Liver (tissue), 3 donors: ENCODE data around the gene DROSHA.

Experiments
- EGR1 ChIP-seq, 2 donors: IDR thresholded peaks; 2 replicates each; pipeline ENCODE4 v1.6.1; 2016 to 2018; ENCODE audit warnings: antibody characterized with exemption in 2 of 2, low read depth in 2 of 2
- GABPA ChIP-seq, 2 donors: IDR thresholded peaks in 1 of 2; conservative IDR thresholded peaks in 1 of 2; 2 replicates each; pipeline ENCODE4 v1.6.1; 2016; ENCODE audit warnings: antibody characterized with exemption in 2 of 2, mild to moderate bottlenecking in 1 of 2, moderate library complexity in 1 of 2
- JUND ChIP-seq, 2 donors: IDR thresholded peaks; 2 replicates each; pipeline ENCODE4 v1.6.1; 2016; ENCODE audit warnings: antibody characterized with exemption in 2 of 2
- RXRA ChIP-seq, 2 donors: IDR thresholded peaks; 2 replicates each; pipeline ENCODE4 v1.6.1; 2017 to 2018; ENCODE audit warnings: antibody characterized with exemption in 2 of 2, mild to moderate bottlenecking in 1 of 2
- SP1 ChIP-seq: IDR thresholded peaks from 2 replicates; pipeline ENCODE4 v1.6.1; 2018; ENCODE audit warnings: antibody characterized with exemption, mild to moderate bottlenecking
- TAF1 ChIP-seq: conservative IDR thresholded peaks from 2 replicates; pipeline ENCODE4 v1.6.1; 2016; ENCODE audit warnings: antibody characterized with exemption, mild to moderate bottlenecking
- TF ChIP-seq, protein P1 (sequence below): fragments of 150-350 bp; IDR thresholded peaks from 2 replicates; pipeline ENCODE4 v1.5.1; 2017; ENCODE audit warnings: improper control_type of control experiment, low read depth, low read length; ENCODE audit not compliant: missing input control
- TF ChIP-seq, protein P2 (sequence below): IDR thresholded peaks from 2 replicates; pipeline ENCODE4 v1.6.1; 2016; ENCODE audit warnings: antibody characterized with exemption
- TF ChIP-seq, protein P3 (sequence below): IDR thresholded peaks from 2 replicates; pipeline ENCODE4 v1.6.1; 2016; ENCODE audit warnings: antibody characterized with exemption
- TF ChIP-seq, protein P4 (sequence below): IDR thresholded peaks from 2 replicates; pipeline ENCODE4 v1.6.1; 2016; ENCODE audit warnings: antibody characterized with exemption, mild to moderate bottlenecking
- donor health status: healthy.
- donor health status: healthy.

DNA sequence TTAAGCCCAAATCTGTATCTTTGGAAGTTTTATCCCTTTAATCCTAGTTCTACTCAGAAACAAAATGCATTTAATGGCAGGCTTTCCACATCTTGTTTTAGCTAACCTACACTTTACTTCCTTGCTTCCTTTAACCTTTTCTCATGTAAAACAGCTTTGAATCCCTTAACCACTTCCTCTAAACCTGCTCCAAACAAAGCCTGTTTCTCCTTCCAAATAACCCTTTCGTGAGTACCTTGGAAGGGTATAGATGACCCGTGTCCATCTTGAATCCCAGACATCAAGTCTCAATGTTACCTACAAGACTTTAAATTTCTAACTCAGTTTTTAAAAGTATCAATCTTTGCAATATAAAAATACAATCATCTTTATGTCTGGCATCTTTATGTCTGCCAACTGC is 78.4 kb downstream of the DROSHA start:
- TF ChIP-seq, protein P1, sequence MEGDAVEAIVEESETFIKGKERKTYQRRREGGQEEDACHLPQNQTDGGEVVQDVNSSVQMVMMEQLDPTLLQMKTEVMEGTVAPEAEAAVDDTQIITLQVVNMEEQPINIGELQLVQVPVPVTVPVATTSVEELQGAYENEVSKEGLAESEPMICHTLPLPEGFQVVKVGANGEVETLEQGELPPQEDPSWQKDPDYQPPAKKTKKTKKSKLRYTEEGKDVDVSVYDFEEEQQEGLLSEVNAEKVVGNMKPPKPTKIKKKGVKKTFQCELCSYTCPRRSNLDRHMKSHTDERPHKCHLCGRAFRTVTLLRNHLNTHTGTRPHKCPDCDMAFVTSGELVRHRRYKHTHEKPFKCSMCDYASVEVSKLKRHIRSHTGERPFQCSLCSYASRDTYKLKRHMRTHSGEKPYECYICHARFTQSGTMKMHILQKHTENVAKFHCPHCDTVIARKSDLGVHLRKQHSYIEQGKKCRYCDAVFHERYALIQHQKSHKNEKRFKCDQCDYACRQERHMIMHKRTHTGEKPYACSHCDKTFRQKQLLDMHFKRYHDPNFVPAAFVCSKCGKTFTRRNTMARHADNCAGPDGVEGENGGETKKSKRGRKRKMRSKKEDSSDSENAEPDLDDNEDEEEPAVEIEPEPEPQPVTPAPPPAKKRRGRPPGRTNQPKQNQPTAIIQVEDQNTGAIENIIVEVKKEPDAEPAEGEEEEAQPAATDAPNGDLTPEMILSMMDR, result no peak
- TF ChIP-seq JUND (IDR thresholded peaks at IDR 0.05) (no peak), TAF1 (no peak), GABPA (IDR thresholded peaks at IDR 0.05 in 1 of 2, conservative IDR thresholded peaks at IDR 0.05 in 1 of 2) (no peak), EGR1 (IDR thresholded peaks at IDR 0.05; ENCODE audit: low read depth in 2 of 2) (no peak), RXRA (IDR thresholded peaks at IDR 0.05) (no peak), SP1 (no peak)
- TF ChIP-seq, protein P2, sequence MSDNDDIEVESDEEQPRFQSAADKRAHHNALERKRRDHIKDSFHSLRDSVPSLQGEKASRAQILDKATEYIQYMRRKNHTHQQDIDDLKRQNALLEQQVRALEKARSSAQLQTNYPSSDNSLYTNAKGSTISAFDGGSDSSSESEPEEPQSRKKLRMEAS, result no peak
- TF ChIP-seq, protein P3, sequence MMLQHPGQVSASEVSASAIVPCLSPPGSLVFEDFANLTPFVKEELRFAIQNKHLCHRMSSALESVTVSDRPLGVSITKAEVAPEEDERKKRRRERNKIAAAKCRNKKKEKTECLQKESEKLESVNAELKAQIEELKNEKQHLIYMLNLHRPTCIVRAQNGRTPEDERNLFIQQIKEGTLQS, result no peak
- TF ChIP-seq, protein P4, sequence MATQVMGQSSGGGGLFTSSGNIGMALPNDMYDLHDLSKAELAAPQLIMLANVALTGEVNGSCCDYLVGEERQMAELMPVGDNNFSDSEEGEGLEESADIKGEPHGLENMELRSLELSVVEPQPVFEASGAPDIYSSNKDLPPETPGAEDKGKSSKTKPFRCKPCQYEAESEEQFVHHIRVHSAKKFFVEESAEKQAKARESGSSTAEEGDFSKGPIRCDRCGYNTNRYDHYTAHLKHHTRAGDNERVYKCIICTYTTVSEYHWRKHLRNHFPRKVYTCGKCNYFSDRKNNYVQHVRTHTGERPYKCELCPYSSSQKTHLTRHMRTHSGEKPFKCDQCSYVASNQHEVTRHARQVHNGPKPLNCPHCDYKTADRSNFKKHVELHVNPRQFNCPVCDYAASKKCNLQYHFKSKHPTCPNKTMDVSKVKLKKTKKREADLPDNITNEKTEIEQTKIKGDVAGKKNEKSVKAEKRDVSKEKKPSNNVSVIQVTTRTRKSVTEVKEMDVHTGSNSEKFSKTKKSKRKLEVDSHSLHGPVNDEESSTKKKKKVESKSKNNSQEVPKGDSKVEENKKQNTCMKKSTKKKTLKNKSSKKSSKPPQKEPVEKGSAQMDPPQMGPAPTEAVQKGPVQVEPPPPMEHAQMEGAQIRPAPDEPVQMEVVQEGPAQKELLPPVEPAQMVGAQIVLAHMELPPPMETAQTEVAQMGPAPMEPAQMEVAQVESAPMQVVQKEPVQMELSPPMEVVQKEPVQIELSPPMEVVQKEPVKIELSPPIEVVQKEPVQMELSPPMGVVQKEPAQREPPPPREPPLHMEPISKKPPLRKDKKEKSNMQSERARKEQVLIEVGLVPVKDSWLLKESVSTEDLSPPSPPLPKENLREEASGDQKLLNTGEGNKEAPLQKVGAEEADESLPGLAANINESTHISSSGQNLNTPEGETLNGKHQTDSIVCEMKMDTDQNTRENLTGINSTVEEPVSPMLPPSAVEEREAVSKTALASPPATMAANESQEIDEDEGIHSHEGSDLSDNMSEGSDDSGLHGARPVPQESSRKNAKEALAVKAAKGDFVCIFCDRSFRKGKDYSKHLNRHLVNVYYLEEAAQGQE, result no peak
